Calu3 (cell line): ENCODE results near the gene THOC2. TPM values are rescaled to one million over a fixed set of nuclear protein-coding genes. Genes with fewer than 3 reads are reported as not detected.
"Not testable (repeated sequence)": the region's sequence is repeated elsewhere in the genome, so short reads cannot be mapped to it uniquely, and the experiment has no call there.

Source experiments
- Bru-seq: library from RNA; stranded (reverse); fragments of 400-500 nt; gene quantifications from one replicate; lab custom pipeline; 2021; lab: Mats Ljungman, UMichigan
- BruChase-seq, 2 experiments: library from RNA; stranded (reverse); fragments of 400-500 nt; gene quantifications; one replicate each; lab custom pipeline; 2021; lab: Mats Ljungman, UMichigan
- BruUV-seq: library from RNA; stranded (reverse); fragments of 400-500 nt; replicated peaks from 2 replicates; lab custom pipeline; 2021; lab: Mats Ljungman, UMichigan
- CTCF ChIA-PET: fragments of 300-600 bp; sonication (Branson Sonifier 250); formaldehyde crosslinking; loops from one replicate; lab custom pipeline; 2022; ENCODE audit warnings: antibody characterized with exemption; lab: Charles Lee
- DNase-seq: peaks from one replicate; pipeline ENCODE4 v3.0.0; 2022
- H3K27ac Mint-ChIP-seq: one replicate; pipeline ENCODE4 v1.8.0; 2022; ENCODE audit warnings: mixed read lengths; ENCODE audit not compliant: unreplicated experiment
- H3K27me3 Mint-ChIP-seq: one replicate; pipeline ENCODE4 v1.8.0; 2022; ENCODE audit warnings: mixed read lengths; ENCODE audit not compliant: unreplicated experiment
- H3K36me3 Mint-ChIP-seq: one replicate; pipeline ENCODE4 v1.8.0; 2022; ENCODE audit warnings: mild to moderate bottlenecking, moderate library complexity, mixed read lengths; ENCODE audit not compliant: insufficient read depth, unreplicated experiment
- H3K4me1 Mint-ChIP-seq: one replicate; pipeline ENCODE4 v1.8.0; 2022; ENCODE audit warnings: mild to moderate bottlenecking, low read depth, mixed read lengths; ENCODE audit not compliant: unreplicated experiment
- H3K4me3 Mint-ChIP-seq: one replicate; pipeline ENCODE4 v1.8.0; 2022; ENCODE audit warnings: mild to moderate bottlenecking, low read depth, moderate library complexity, mixed read lengths; ENCODE audit not compliant: unreplicated experiment
- H3K9me3 Mint-ChIP-seq: one replicate; pipeline ENCODE4 v1.8.0; 2022; ENCODE audit warnings: low read depth, mixed read lengths; ENCODE audit not compliant: unreplicated experiment
- intact Hi-C: fragments of 100-400 bp; cut with micrococcal nuclease; formaldehyde crosslinking; loops from one replicate; pipeline ENCODE4 v1.10.0; 2022; ENCODE audit not compliant: unreplicated experiment
- long read RNA-seq: library from polyadenylated mRNA; stranded (forward); transcript quantifications from one replicate; pipeline ENCODE4 v2.0.0, GENCODE V29; 2022
- total RNA-seq: library from RNA; stranded (reverse); gene quantifications from 2 replicates; pipeline ENCODE4 v1.2.3, GENCODE V29; 2022
- TF ChIP-seq, protein P1 (sequence below): fragments of 200-600 bp; IDR thresholded peaks from one replicate; pipeline ENCODE4 v1.8.0; 2022; ENCODE audit warnings: antibody characterized with exemption; ENCODE audit not compliant: unreplicated experiment

Gene THOC2, protein sequence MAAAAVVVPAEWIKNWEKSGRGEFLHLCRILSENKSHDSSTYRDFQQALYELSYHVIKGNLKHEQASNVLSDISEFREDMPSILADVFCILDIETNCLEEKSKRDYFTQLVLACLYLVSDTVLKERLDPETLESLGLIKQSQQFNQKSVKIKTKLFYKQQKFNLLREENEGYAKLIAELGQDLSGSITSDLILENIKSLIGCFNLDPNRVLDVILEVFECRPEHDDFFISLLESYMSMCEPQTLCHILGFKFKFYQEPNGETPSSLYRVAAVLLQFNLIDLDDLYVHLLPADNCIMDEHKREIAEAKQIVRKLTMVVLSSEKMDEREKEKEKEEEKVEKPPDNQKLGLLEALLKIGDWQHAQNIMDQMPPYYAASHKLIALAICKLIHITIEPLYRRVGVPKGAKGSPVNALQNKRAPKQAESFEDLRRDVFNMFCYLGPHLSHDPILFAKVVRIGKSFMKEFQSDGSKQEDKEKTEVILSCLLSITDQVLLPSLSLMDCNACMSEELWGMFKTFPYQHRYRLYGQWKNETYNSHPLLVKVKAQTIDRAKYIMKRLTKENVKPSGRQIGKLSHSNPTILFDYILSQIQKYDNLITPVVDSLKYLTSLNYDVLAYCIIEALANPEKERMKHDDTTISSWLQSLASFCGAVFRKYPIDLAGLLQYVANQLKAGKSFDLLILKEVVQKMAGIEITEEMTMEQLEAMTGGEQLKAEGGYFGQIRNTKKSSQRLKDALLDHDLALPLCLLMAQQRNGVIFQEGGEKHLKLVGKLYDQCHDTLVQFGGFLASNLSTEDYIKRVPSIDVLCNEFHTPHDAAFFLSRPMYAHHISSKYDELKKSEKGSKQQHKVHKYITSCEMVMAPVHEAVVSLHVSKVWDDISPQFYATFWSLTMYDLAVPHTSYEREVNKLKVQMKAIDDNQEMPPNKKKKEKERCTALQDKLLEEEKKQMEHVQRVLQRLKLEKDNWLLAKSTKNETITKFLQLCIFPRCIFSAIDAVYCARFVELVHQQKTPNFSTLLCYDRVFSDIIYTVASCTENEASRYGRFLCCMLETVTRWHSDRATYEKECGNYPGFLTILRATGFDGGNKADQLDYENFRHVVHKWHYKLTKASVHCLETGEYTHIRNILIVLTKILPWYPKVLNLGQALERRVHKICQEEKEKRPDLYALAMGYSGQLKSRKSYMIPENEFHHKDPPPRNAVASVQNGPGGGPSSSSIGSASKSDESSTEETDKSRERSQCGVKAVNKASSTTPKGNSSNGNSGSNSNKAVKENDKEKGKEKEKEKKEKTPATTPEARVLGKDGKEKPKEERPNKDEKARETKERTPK (N-terminal part only)
- total RNA-seq, result 107 and 112 TPM in 2 replicates
- percentile 94 among the genes with signal in this experiment for Bru-seq, nascent RNA
- BruChase-seq, experiment 1, labeled RNA remaining after a 6-hour chase, result percentile 91 among the genes with signal in this experiment
- BruChase-seq, experiment 2, labeled RNA remaining after a 2-hour chase, result percentile 90 among the genes with signal in this experiment
- long read RNA-seq, full-length matches to known transcripts, result 6 of 57 reads
- long read RNA-seq, partial matches to known transcripts, result 31 of 57 reads
- long read RNA-seq, other reads (novel, unspliced or antisense), result 20 of 57 reads

- DNase-seq, result peak; percentile 86
- H3K27ac Mint-ChIP-seq, result peak within 1 kb of the TSS; percentile 96
- TF ChIP-seq, protein P1, sequence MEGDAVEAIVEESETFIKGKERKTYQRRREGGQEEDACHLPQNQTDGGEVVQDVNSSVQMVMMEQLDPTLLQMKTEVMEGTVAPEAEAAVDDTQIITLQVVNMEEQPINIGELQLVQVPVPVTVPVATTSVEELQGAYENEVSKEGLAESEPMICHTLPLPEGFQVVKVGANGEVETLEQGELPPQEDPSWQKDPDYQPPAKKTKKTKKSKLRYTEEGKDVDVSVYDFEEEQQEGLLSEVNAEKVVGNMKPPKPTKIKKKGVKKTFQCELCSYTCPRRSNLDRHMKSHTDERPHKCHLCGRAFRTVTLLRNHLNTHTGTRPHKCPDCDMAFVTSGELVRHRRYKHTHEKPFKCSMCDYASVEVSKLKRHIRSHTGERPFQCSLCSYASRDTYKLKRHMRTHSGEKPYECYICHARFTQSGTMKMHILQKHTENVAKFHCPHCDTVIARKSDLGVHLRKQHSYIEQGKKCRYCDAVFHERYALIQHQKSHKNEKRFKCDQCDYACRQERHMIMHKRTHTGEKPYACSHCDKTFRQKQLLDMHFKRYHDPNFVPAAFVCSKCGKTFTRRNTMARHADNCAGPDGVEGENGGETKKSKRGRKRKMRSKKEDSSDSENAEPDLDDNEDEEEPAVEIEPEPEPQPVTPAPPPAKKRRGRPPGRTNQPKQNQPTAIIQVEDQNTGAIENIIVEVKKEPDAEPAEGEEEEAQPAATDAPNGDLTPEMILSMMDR, result no peak
- H3K4me1 Mint-ChIP-seq, result no peaks in the 10 kb centered on the region
- no peaks in the 10 kb centered on the region for H3K27me3 Mint-ChIP-seq
- peak within 1 kb of the TSS; percentile 92 for H3K4me3 Mint-ChIP-seq
- H3K9me3 Mint-ChIP-seq, result no peaks in the 10 kb centered on the region
- intact Hi-C loops, result loop anchor here (2.0 kb wide), 2 partner anchors 38 to 46 kb away; no protein-coding TSS in a partner anchor
- H3K36me3 Mint-ChIP-seq, result peaks cover 19% of the 10 kb centered on the region
- TSS peak; percentile 55 for BruUV-seq
- CTCF ChIA-PET, result interaction anchor here (1.0 kb wide), 1 partner anchor 45 kb away, joined by 4 read pairs; no protein-coding TSS in a partner anchor
Observed at GRCh38 chrX:123732670-123733363, at the start of gene THOC2. Gene THOC2 (minus strand): TSS chrX:123733052. CDS start chrX:123733022, 30 bp downstream.

GRCh38 chrX:123781786-123782185, 48.9 kb upstream of the THOC2 start:
- intact Hi-C loops, CTCF ChIA-PET, BruUV-seq: not testable (repeated sequence)

GRCh38 chrX:123779908-123780396, 47.1 kb upstream of the THOC2 start:
- TF ChIP-seq, protein P1, result no peak
- intact Hi-C loops, result loop anchor here (2.0 kb wide), 2 partner anchors 31 to 47 kb away; partner anchors contain the start of gene THOC2
- no TSS peak for BruUV-seq
- Mint-ChIP-seq H3K27ac (peak overlapping the region; percentile 72), H3K4me3 (peak overlapping the region; percentile 2), H3K9me3 (no peaks in the 10 kb centered on the region), H3K27me3 (no peaks in the 10 kb centered on the region), H3K4me1 (peaks cover 17% of the 10 kb centered on the region), H3K36me3 (peaks cover 5% of the 10 kb centered on the region)
- DNase-seq, result peak; percentile 12
- CTCF ChIA-PET, result interaction anchor here (0.6 to 1.4 kb wide), 3 partner anchors 10 to 54 kb away, joined by 4 to 5 read pairs (median 4); no protein-coding TSS in a partner anchor

More at GRCh38 chrX:123781786-123782185, 48.9 kb upstream of the THOC2 start:
- H3K27me3 Mint-ChIP-seq, H3K9me3 Mint-ChIP-seq, H3K36me3 Mint-ChIP-seq, H3K27ac Mint-ChIP-seq, H3K4me3 Mint-ChIP-seq, DNase-seq: not testable (repeated sequence)
- H3K4me1 Mint-ChIP-seq, result peaks cover 17% of the 10 kb centered on the region
